ENCODE data around the gene LYPLA2. TPM values are rescaled to one million over a fixed set of nuclear protein-coding genes. Genes with fewer than 3 reads are reported as not detected.

Gene LYPLA2
- total and polyA plus RNA-seq, 2 donors (not counting 3 experiments of a cell fraction or from before 2014, with no cell fraction given), result 110 to 137 TPM

DNA sequence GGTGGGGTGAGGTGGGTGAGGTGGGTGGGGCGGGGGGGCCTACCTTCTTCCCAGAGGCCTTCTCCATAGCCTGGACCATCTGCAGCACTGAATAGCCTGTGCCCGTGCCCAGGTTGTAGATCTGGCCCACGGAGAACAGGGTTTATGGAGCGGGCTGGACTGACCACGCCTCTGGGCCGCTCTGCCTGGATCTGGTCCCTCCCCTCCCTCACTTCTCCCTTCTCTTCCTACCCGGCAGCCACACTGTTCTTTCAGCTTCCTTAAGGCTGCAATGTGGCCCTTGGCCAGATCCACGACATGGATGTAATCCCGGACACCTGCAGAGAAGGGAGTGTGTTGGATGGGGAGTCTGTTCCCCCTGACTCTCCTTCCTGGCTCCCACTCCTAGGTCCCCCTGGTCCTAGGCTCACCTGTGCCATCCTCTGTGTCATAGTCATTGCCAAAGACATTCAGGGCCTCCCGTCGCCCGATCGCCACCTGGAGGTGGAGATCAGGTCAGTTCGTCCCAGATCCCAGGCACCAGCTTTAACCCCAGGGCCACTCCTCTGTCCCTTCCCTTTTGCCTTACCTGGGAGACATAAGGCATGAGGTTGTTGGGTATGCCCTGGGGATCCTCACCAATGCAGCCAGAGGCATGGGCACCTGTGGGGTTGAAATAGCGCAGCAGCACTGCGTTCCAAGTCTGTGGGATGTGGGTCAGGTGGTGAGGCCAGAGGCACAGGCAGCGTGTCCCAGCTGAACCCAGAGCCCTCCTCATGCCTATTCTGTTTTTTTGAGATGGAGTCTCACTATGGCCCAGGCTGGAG lies 5.7 kb downstream of the LYPLA2 start:
- H3K36me3 ChIP-seq (ENCODE audit: control insufficient read depth in 2 of 2, extremely low read depth in 1 of 2, insufficient read depth in 2 of 2, low read length in 2 of 2), result peaks cover 0 to 39% of the 10 kb centered on the region in 2 experiments
- no peak overlapping the region for H3K9ac ChIP-seq (replicated peaks; ENCODE audit: extremely low read depth, insufficient read depth, low read length)
- DNase-seq (ENCODE audit: low read depth, low spot score), result no peak
- H4K20me1 ChIP-seq (replicated peaks; ENCODE audit: control insufficient read depth, extremely low read depth, insufficient read depth, low read length), result no peaks in the 10 kb centered on the region
- intact Hi-C loops (cut with micrococcal nuclease) (no loop called here), dilution Hi-C loops (cut with MboI; ENCODE audit: extremely low pct_ligation_motif_present, low sequenced_read_pairs) (no loop called here)
- H3K9me3 ChIP-seq (replicated peaks; ENCODE audit: control insufficient read depth, insufficient read depth, low read length), result no peaks in the 10 kb centered on the region
- no peak overlapping the region for H3K4me3 ChIP-seq (replicated peaks in 1 of 3; ENCODE audit: insufficient read depth in 1 of 3, low read depth in 1 of 3, low read length in 3 of 3)
- TF ChIP-seq, protein P1, sequence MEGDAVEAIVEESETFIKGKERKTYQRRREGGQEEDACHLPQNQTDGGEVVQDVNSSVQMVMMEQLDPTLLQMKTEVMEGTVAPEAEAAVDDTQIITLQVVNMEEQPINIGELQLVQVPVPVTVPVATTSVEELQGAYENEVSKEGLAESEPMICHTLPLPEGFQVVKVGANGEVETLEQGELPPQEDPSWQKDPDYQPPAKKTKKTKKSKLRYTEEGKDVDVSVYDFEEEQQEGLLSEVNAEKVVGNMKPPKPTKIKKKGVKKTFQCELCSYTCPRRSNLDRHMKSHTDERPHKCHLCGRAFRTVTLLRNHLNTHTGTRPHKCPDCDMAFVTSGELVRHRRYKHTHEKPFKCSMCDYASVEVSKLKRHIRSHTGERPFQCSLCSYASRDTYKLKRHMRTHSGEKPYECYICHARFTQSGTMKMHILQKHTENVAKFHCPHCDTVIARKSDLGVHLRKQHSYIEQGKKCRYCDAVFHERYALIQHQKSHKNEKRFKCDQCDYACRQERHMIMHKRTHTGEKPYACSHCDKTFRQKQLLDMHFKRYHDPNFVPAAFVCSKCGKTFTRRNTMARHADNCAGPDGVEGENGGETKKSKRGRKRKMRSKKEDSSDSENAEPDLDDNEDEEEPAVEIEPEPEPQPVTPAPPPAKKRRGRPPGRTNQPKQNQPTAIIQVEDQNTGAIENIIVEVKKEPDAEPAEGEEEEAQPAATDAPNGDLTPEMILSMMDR (IDR thresholded peaks at IDR 0.05; ENCODE audit: extremely low read depth in 1 of 2, insufficient read depth in 1 of 2, low read depth in 1 of 2, low read length in 2 of 2), result no peak
- TF ChIP-seq POLR2AphosphoS5 (IDR thresholded peaks at IDR 0.05; ENCODE audit: insufficient read depth, low read depth, low read length), result no peak
- TF ChIP-seq JUN (IDR thresholded peaks at IDR 0.05; ENCODE audit: borderline replicate concordance, insufficient read depth, insufficient read length, low read depth), result no peak
- no peak for TF ChIP-seq POLR2A (IDR thresholded peaks at IDR 0.05; ENCODE audit: low read depth, low read length)
- ChIA-PET POLR2A (interaction anchor here (0.8 kb wide), 1 partner anchor 17 kb away, joined by 3 read pairs; no protein-coding TSS in a partner anchor), CTCF (interaction anchor here (4.6 kb wide), 1 partner anchor 25 kb away, joined by 43 read pairs; no protein-coding TSS in a partner anchor)
- no peaks in the 10 kb centered on the region for H3K9me1 ChIP-seq (replicated peaks; ENCODE audit: control insufficient read depth, extremely low read depth, insufficient read depth, low read length)
- H3K27me3 ChIP-seq (ENCODE audit: control insufficient read depth in 2 of 2, insufficient read depth in 2 of 2, low read length in 2 of 2), result no peaks in the 10 kb centered on the region
- BruUV-seq (replicated peaks), result no TSS peak
- H3K4me1 ChIP-seq (ENCODE audit: control insufficient read depth, extremely low read depth, insufficient read depth, low read length), result peaks cover 21% of the 10 kb centered on the region
- H3K4me2 ChIP-seq (ENCODE audit: insufficient read depth, low read length), result no peak overlapping the region
- H2AFZ ChIP-seq (ENCODE audit: low read depth, low read length), result no peak overlapping the region
- H3K79me2 ChIP-seq (ENCODE audit: control insufficient read depth, insufficient read depth, low read length), result peaks cover 18% of the 10 kb centered on the region
- FAIRE-seq, result no peak
- H3K27ac ChIP-seq (ENCODE audit: insufficient read depth, low read depth, low read length), result no peak overlapping the region
